ENCODE measurements around the gene MACF1.

DNA sequence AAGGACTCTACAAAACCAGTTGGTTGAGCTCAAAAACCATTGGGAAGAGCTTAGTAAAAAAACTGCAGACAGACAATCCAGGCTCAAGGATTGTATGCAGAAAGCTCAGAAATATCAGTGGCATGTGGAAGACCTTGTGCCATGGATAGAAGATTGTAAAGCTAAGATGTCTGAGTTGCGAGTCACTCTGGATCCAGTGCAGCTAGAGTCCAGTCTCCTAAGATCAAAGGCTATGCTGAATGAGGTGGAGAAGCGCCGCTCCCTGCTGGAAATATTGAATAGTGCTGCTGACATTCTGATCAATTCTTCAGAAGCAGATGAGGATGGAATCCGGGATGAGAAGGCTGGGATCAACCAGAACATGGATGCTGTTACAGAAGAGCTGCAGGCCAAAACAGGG lies 183.0 kb downstream of the MACF1 start:
- TF ChIP-seq POLR2A (IDR thresholded peaks at IDR 0.05; ENCODE audit: low read length) (no peak), GATA1 (IDR thresholded peaks at IDR 0.05; ENCODE audit: low read depth, low read length) (no peak)
